ENCODE measurements around the gene RABGAP1L. TPM values are rescaled to one million over a fixed set of nuclear protein-coding genes. Genes with fewer than 3 reads are reported as not detected.
"Not testable (repeated sequence)": the region's sequence is repeated elsewhere in the genome, so short reads cannot be mapped to it uniquely, and the experiment has no call there.

Gene RABGAP1L
- total RNA-seq, 1 donor from 2014 or later: 28.0 TPM

DNA sequence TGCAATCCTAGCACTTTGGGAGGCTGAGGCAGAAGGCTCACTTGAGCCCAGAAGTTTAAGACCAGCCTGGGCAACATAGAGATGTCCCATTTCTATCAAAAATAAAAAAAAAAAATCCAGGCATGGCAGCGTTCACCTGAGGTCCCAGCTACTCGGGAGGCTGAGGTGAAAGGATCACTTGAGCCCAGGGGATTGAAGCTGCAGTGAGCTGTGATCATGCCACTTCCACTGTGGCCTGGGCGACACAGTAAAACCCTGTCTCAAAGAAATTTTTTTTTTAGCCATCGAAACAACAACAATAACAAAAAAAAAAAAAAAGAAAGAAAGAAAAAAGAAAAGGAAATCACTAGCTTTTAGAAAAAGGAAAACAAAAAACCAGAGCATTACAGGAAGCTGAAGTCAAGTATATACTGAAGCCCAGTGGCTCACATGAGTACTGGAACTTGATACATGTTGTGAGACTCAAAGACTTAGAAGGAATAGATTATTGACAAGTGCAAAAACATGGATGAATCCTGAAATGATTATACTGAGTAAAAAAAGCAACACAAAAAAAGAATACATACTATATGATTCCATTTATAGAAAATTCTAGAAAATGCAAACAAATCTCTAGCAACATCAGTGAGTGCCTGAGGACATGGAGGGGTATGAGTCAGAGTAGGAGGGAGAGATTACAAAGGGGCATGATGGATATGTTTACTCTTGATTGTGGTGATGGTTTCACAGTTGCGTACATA is 6.1 kb upstream of the RABGAP1L start:
- DNase-seq (ENCODE audit: low read depth, low spot score): no peak

DNA sequence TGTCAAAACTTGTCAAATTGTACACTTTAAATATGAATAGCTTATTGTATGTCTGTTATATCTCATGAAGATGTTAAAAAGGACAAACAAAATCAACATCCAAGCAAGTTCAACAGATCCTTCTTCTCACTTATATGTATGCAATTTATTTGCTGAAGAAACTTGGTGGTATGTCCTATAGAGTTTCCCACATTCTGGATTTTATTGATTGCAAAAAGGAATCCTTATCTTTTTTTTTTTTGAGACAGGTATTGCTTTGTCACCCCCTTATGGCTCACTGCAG is 5.6 kb upstream of the RABGAP1L start:
- DNase-seq (ENCODE audit: low read depth, low spot score): no peak

DNA sequence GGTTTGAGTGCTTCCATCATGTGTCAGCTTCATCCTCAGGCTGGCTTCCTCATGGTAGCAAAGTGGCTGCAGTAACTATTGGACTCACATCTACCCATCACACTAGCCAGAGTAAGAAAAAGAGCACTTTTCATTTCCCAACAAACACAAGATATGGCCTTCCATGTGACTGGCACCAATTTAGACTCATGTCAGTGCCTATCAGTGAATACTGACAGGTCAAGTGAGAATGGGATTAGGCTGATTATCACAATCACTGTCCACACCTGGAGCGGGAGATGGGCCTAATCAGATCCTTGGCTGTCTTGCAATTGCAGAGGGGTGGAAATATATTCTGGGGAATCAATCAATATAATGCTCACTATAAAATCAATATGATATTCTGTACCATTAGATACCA is 2.9 kb upstream of the RABGAP1L start:
- no peak for DNase-seq (ENCODE audit: low read depth, low spot score)

DNA sequence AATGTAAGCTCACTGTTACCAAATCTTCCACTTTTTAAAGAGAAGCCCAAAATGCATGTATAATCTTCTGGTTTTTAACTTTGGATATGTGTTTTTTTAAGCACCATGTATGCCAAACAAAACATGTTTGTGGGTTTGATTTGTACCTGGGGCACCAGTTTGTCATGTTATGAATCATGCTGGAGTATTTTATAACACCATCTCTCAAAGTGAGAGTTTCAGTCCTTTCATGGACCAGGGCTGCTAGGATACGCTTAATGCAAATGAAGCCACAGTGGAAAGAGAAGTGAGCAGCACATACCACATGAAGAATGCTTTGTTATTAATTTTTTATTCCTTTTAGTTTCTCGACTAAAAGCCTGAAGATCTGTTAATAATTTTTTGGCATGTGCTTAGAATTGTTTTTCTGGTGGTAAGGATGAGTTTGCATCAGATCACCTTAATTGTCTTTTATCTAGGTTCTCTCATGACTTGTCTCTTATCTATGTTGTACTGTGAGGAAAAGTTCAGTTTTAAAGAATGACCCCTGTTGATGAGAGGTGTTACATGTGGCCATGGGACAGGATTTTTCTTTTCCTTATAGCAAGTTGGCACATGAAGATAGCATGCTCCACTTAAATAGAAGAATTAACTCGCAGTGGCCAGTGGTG is 2.0 kb upstream of the RABGAP1L start:
- DNase-seq (ENCODE audit: low read depth, low spot score): no peak

DNA sequence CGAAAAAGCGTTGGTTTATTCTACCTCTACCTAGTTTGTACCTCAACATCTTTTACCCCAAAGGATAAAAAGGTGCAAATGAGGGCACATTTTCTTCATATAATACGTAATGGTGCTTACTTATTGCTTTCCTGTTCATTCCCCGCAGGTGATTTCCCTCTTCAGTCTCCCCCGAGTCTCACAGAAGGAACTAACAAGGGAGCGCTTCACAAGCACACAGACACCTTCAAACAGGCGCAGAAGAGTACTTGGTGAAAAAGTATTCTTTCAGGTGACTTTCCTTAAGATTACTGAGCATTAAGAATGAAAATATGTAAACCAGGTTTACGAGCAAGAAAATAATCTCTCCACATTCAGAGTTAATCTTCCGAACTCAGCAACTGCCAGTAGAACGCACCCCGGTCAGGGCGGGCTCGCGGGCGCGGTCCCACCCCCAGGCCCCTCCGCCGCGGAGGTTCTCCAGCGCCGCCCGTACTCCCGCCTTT is 511 bp upstream of the RABGAP1L start:
- DNase-seq (ENCODE audit: low read depth, low spot score): no peak

DNA sequence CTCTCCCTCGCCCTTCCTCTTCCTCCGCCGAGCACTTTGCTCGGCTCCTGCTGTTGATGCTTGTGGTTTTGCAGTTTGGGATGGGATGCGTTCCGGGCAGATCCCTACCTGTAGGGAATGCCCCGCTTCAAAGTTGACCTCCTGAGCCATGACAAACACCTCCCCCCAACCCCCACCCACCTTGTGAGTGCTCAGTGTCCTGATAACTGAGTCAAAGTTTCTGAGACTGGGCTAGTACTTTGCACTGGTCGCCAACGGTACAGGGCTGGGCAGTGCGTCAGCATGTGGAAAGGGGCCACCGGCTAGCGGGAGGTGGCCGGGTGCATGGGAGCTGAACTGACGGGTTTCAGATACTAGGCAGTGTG is 771 bp downstream of the RABGAP1L start:
- no peak for DNase-seq (ENCODE audit: low read depth, low spot score)

DNA sequence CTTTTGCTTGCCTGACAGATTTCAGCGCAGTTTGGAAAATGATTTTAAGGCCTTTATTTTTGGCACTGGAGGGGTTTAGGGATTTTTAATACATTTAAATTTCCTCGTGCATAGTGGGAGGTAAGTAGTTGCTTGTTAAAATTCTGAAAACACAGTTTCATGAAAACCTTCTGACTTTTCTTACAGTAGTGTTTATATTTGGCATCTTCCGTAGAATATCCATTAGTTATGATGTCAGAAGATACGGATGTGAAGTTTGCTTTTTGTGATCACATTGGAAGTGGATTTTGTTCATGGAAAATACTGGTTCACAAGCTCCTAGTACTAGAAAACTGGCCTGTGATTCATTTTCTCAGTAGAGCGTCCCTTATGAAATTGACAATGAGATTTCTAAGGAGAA is 1.3 kb downstream of the RABGAP1L start:
- no peak for DNase-seq (ENCODE audit: low read depth, low spot score)

DNA sequence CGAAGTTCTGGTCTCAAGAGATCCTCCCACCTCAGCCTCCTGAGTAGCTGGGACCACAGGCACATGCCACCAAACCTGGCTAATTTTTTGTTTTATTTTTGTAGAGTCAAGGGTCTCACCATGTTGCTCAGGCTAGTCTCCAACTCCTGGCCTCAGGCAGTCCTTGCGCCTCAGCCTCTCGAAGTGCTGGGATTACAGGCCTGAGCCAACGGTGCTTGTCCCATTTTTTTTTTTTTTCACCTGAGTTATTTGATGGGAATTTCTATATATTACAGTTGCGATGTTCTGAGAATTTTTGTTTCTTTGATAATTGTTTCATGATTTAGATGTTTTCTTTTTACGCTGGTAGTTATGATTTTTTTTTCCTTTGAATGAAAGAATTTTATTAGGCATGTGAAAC is 2.5 kb downstream of the RABGAP1L start:
- no peak for DNase-seq (ENCODE audit: low read depth, low spot score)

DNA sequence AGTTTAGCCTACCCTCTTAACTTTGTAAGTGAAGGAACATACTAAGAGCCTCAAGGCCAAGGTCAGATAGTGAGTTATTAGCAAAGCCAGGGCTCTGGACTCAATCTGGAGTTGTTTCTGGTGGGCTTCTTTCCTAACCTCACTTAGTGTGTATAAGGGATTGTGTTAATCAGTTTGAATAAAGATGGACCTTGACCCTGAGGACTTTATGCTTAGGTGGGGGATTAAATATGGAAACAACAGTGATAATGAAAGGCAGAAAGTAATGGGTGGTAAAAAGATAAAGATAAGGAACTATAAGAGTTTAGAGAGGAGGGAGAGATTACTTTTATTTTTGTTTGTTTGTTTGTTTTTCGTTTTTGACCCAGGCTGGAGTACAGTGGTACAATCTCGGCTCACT is 5.5 kb downstream of the RABGAP1L start:
- no peak for DNase-seq (ENCODE audit: low read depth, low spot score)

DNA sequence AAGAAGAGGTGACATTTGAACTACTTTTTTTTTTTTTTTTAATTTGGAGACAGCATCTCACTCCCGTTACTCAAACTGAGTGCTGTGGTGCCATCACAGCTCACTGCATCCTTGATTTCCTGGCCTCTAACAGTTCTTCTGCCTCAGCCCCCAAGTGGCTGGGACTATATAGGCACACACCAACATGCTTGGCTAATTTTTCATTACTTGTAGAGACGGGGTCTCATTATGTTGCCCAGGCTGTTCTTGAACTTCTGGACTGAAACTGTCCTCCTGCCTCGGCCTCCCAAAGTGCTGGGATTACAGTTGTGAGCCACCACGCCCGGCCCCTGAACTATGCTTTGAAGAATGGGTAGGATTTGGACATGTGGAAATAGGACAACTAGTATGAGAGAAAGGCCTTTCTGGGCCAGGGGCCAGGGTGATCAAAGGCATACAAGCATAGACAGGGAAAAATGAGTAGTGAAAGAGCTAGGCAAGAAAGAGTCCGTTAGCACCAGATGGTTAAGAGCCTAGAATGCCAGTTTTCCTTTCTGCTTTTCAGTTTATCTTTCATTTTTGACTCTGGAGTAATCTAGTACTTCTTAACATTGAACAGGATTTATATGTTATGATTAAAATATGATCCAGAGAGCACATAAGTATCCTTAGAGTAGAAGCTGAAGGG is 6.3 kb downstream of the RABGAP1L start:
- no peak for DNase-seq (ENCODE audit: low read depth, low spot score)

DNA sequence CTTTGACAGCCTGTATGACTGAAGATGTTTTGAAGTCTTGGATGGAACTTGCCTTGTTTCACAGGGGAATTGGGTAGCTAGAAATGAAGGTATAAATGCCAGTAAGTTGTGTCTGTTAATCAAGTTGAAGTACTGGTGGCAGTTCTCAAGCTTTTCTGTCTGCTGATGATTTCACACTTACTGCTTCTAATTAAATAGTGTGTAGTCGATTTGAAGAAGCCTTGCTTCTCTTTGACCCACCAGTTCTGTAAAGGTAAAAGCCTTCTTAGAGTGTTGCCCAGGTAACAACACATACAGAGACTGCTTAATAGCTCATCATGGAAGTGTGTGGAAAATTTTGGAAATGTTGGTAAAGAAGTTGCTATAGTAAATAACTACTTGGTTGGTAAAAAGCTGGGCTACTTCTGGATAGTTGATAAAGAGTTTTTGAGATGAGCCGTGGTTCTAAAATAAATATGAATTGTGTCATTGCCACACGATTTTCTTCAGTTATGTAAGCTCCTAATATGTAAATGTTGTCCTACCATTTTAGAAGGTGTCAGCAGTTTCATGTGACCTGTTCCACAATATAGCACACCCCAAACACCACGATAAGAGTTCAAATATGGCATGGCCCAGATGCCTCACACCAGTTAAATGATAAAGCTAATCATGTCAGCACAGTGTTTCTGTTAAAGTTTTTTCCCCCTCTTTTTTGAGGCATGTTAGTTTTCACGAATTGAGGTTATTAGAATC is 7.4 kb downstream of the RABGAP1L start:
- no peak for DNase-seq (ENCODE audit: low read depth, low spot score)

DNA sequence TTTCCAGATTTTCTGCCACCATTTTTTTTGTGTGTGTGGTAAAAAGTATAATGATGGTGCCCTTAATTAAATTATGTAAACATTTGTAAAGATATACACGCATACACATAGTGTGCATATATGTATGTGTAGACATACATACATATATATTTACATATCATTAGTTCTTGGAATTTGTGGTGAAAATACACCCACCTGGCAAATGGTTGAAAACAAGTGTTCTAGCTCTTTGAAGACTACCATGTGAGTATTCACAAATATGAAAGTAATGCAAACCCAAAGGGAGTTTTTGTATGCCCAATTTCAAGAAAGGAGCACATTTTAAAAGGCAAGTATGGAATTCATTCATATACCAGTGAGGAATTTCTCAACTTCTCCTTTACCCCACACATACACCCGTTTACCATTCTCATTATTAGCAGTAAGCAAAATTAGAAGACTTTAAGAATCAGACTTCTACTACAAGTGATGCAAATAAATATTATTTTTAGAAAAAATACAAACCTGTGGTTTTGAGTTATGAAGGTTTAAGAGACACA is 8.0 kb downstream of the RABGAP1L start:
- DNase-seq (ENCODE audit: low read depth, low spot score): no peak

DNA sequence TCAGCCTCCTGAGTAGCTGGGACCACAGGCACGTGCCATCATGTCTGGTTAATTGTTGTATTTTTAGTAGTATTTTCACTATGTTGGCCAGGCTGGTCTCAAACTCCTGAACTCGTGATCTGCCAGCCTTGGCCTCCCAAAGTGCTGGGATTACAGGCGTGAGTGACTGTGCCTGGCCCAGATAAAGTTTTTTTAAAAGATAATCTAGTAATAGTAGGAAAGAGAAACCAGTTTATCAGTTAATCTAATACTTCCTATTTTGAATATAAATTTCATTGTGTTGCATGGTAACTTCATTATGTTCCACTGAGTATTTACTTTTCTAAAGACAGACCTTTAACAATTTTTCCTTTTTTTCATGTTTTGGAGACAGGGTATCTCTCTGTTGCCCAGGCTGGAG is 10.0 kb downstream of the RABGAP1L start:
- DNase-seq (ENCODE audit: low read depth, low spot score): no peak

DNA sequence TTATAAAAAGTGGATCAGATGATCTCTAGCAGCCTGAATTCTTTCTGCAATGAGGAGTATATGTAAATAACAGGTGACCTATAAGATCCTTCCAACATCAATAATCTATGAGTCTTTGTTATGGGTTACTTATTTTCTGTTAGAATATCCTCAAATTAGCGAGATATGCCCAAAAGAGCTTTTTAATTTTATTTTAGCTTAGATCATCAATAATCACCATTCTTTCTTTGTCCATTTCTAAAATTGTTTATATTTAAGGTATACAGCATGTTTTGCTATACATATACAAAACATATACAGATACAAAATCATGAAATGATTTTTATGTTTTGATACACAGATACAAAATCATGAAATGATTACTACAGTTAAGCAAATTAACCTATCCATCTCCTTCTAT is 11.8 kb downstream of the RABGAP1L start:
- no peak for DNase-seq (ENCODE audit: low read depth, low spot score)

DNA sequence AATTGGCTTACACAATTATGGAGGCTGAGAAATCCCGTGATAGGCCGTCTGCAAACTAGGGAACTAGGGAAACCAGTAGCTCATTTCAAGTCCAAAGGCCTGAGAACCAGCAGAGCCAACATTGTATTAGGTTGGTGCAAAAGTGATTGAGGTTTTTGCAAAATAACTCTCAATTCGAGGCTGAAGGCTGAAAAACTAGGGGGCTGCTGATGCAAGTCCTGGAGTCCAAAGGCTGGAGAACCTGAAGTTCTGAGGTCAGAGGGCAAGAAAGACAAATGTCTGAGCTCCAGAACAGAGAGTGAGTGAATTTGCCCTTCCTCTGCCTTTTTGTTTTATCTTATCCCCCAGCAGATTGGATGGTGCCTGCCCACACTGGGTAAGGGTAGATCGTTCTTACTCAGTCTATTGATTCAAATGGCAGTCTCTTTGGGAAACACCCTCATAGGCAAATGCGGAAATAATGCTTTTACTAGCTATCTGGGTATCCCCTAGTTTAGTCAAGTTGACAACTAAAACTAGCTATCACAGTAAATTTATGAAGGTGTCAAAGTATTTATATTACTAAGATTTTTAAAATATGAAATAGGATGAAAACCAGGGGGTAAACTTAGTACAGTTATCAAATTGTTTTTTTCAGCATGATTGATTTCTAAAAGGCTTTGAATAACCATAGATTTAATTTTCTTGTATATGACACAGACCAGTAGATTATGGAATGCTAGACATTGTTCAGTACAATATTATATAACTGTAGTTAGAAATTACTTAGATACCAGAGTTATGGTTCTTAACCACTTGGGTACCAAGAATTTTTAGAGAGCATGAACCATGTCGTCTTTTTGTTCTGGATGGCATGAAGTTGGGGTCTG is 15.4 kb downstream of the RABGAP1L start:
- no peak for DNase-seq (ENCODE audit: low read depth, low spot score)

DNA sequence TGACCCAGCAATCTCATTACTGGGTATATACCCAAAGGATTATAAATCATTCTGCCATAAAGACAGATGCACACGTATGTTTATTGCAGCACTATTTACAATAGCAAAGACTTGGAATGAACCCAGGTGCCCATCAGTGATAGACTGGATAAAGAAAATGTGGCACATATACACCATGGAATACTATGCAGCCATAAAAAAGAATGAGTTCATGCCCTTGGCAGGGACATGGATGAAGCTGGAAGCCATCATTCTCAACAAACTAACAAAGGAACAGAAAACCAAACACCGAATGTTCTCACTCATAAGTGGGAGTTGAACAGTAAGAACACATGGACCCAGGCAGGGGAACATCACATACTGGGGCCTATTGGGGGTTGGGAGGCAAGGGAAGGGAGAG is 19.1 kb downstream of the RABGAP1L start:
- DNase-seq (ENCODE audit: low read depth, low spot score): not testable (repeated sequence)

DNA sequence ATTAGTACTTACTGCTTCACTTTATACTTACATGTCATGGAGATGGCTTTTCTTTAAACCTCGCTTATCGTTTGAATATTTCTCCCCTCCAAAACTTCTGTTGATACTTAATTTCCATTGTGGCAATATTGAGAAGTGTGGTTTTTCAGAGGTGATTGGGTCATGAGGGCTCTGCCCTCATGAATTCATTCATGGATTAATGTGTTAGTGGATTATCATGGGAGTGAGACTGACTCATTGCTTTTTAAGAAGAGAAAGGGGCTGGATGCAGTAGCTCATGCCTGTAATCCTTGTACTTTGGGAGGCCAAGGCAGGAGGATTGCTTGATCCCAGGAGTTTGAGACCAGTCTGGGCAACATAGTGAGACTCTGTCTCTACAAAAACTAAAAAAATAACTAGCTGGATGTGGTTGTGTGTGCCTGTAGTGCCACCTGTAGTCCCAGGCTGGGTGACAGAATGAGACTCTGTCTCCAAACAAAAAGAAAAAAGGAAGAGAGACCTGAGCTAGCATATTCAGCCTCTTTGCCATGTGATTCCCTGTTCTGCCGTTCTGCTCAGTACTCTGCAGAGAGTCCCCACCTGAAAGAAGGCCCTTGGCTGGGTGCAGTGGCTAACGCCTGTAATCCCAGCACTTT is 30.2 kb downstream of the RABGAP1L start:
- no peak for DNase-seq (ENCODE audit: low read depth, low spot score)

DNA sequence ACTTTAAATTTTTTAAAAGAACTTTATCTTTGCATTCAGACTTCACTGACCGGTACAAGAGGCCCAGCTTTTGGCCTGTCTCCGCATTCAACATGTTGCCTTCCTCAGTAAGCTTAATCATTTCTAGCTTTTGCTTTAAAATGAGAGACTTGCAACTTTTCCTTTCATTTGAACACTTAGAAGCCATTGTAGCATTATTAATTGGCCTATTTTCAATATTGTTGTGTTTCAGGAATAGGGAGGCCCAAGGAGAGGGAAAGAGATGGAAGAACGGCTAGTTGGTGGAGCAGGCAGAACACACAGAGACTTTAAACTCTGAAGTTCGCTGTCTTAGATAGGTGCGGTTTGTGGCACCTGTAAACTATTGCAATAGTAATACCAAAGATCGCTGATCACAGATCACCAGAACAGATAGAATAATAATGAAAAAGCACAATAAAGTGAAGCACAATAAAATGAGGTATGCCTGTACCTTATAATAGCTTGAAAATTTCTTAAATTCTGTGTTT is 31.4 kb downstream of the RABGAP1L start:
- DNase-seq (ENCODE audit: low read depth, low spot score): no peak

DNA sequence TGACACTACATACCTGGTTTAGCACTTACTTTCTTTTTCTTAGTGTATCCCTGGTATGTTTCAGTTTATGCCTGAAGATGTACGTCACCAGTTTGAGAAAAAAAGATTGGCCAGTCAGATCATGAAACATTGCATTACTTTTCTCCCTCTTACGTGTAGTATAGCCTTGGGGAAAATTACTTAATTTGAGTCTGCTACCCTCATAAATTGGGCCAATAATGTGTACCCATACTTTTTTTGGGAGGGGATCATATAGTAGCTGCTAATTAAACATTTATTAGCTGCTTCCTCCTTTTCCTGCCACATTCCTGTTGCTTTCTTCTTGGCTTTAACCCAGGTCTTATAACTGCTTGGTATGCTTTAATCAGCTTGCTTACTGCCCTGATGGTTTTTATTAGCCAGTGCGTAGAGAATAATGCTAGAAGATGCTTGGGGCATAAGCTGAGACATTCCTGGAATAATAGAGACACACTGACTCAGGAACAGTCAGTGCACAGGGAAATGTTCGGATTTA is 32.1 kb downstream of the RABGAP1L start:
- no peak for DNase-seq (ENCODE audit: low read depth, low spot score)

DNA sequence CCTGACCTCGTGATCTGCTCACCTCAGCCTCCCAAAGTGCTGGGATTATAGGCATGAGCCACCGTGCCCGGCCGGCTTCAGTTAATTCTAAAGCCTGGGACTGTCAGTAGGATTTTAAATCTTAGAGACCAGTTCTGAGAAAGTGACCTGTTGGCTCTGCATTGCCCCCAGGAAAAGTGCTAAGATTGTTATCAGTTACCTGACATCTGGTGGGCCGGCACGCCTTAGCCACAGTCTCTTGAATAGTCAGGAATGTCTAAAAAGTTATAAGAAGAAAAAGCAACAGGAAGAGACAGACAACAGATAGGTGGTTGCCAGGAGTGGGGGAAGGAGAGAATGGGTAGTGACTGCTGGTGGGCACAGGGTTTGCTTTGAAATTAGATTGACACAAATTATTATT is 35.1 kb downstream of the RABGAP1L start:
- no peak for DNase-seq (ENCODE audit: low read depth, low spot score)
